ENCODE results near the gene ACOXL. TPM values are rescaled to one million over a fixed set of nuclear protein-coding genes. Genes with fewer than 3 reads are reported as not detected.

The ACOXL gene
- total RNA-seq, 1 experiment from 2014 or later: not detected

DNA sequence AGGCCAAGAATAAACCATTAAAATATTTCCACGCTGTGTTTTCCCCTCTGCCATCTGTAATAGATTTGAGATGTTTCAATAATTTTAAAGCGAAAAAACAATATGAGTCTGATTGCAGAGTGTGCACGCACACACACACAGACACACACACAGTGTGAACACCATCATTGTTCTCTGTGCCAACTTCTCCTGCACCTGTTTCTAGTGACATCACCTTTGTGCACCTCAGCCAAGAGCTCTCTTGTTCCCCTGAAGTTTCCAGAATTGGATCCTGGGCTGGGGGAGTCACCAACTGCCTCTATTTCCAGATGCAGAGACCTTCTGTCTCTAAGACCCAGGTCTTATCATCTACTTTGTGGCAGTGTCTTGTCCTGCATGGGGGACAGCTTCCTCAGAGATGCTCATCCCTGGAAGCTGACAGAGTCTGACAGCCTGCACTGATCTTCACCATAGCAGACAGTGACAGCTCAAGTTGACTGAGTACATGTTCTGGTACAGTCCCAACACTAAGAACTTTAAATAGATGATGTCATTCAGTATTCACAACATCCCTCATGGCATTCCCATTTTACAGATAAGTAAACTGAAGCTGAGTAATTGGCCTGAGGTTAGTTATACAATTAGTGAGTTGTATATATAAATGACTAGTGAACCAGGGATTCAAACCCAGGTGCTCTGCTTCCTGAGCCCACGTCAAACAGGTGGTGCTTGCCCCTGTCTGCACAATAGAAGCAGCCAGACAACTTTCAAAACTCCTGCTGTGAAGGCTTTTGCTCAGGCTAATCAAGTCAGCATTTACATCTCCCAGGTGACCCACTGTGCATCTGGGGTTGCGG lies 39.4 kb downstream of the ACOXL start:
- no peaks in the 10 kb centered on the region for H3K9me2 ChIP-seq (replicated peaks; ENCODE audit: insufficient read depth, low read length)
- no peaks in the 10 kb centered on the region for H3K4me1 ChIP-seq (ENCODE audit: low read length)
- no peak overlapping the region for H3K27ac ChIP-seq (ENCODE audit: low read length)
- no peaks in the 10 kb centered on the region for H3K27me3 ChIP-seq (ENCODE audit: low read length)
- no peak overlapping the region for H3K4me2 ChIP-seq (ENCODE audit: low read depth, low read length, poor library complexity, severe bottlenecking)
- no peak overlapping the region for H2AFZ ChIP-seq (ENCODE audit: low read length)
- no peaks in the 10 kb centered on the region for H3K79me2 ChIP-seq (ENCODE audit: low read length)
- DNase-seq: no peak
- no peak overlapping the region for H3K9ac ChIP-seq (ENCODE audit: low read length)
- H3K36me3 ChIP-seq (ENCODE audit: insufficient read depth, low read length): no peaks in the 10 kb centered on the region
- H3K9me3 ChIP-seq (ENCODE audit: low read length): no peaks in the 10 kb centered on the region
- no peaks in the 10 kb centered on the region for H4K20me1 ChIP-seq (ENCODE audit: insufficient read depth, low read depth, low read length)
- H3K4me3 ChIP-seq (ENCODE audit: low read length): no peak overlapping the region

DNA sequence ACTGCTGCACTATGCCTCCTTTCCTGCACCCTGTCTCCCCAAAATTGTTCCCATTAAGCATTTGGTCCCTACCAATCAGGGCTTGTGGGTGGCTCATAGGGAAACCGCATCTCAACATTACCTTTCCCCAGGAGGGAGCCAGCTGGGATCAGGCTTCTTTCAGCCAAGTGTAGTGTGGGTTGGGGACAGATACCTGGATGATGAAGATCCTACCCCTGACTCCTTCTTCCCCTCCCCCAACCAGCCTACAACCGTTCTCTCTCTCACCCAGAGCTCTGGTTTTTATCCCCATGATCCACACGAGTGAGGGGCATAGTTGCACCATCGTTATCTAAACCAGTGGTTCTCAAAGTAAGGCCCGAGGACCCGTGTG lies 40.0 kb downstream of the ACOXL start:
- no peak overlapping the region for H3K27ac ChIP-seq (ENCODE audit: low read length)
- no peak overlapping the region for H3K9ac ChIP-seq (ENCODE audit: low read length)
- H3K36me3 ChIP-seq (ENCODE audit: insufficient read depth, low read length): no peaks in the 10 kb centered on the region
- H3K4me3 ChIP-seq (ENCODE audit: low read length): no peak overlapping the region
- DNase-seq: no peak
- H3K9me3 ChIP-seq (ENCODE audit: low read length): no peaks in the 10 kb centered on the region
- H3K79me2 ChIP-seq (ENCODE audit: low read length): no peaks in the 10 kb centered on the region
- H2AFZ ChIP-seq (ENCODE audit: low read length): no peak overlapping the region
- no peaks in the 10 kb centered on the region for H3K9me2 ChIP-seq (replicated peaks; ENCODE audit: insufficient read depth, low read length)
- H4K20me1 ChIP-seq (ENCODE audit: insufficient read depth, low read depth, low read length): no peaks in the 10 kb centered on the region
- H3K4me2 ChIP-seq (ENCODE audit: low read depth, low read length, poor library complexity, severe bottlenecking): no peak overlapping the region
- H3K4me1 ChIP-seq (ENCODE audit: low read length): no peaks in the 10 kb centered on the region
- H3K27me3 ChIP-seq (ENCODE audit: low read length): no peaks in the 10 kb centered on the region

- H3K36me3 ChIP-seq (ENCODE audit: insufficient read depth, low read length): no peaks in the 10 kb centered on the region
- no peak overlapping the region for H3K27ac ChIP-seq (ENCODE audit: low read length)
- no peaks in the 10 kb centered on the region for H3K4me1 ChIP-seq (ENCODE audit: low read length)
- H3K9me2 ChIP-seq (replicated peaks; ENCODE audit: insufficient read depth, low read length): no peaks in the 10 kb centered on the region
- no peak overlapping the region for H3K9ac ChIP-seq (ENCODE audit: low read length)
- H3K4me2 ChIP-seq (ENCODE audit: low read depth, low read length, poor library complexity, severe bottlenecking): no peak overlapping the region
- no peaks in the 10 kb centered on the region for H3K79me2 ChIP-seq (ENCODE audit: low read length)
- no peak overlapping the region for H2AFZ ChIP-seq (ENCODE audit: low read length)
- no peaks in the 10 kb centered on the region for H4K20me1 ChIP-seq (ENCODE audit: insufficient read depth, low read depth, low read length)
- H3K9me3 ChIP-seq (ENCODE audit: low read length): no peaks in the 10 kb centered on the region
- no peak overlapping the region for H3K4me3 ChIP-seq (ENCODE audit: low read length)
- no peak for DNase-seq
- H3K27me3 ChIP-seq (ENCODE audit: low read length): no peaks in the 10 kb centered on the region
Observed at GRCh38 chr2:110773401-110773921, 41.1 kb downstream of the ACOXL start.

GRCh38 chr2:110774701-110775100 lies 42.3 kb downstream of the ACOXL start:
- no peaks in the 10 kb centered on the region for H3K9me3 ChIP-seq (ENCODE audit: low read length)
- no peaks in the 10 kb centered on the region for H3K79me2 ChIP-seq (ENCODE audit: low read length)
- no peak for DNase-seq
- no peaks in the 10 kb centered on the region for H4K20me1 ChIP-seq (ENCODE audit: insufficient read depth, low read depth, low read length)
- no peaks in the 10 kb centered on the region for H3K27me3 ChIP-seq (ENCODE audit: low read length)
- no peak overlapping the region for H2AFZ ChIP-seq (ENCODE audit: low read length)
- H3K4me3 ChIP-seq (ENCODE audit: low read length): no peak overlapping the region
- H3K4me1 ChIP-seq (ENCODE audit: low read length): no peaks in the 10 kb centered on the region
- H3K4me2 ChIP-seq (ENCODE audit: low read depth, low read length, poor library complexity, severe bottlenecking): no peak overlapping the region
- H3K9me2 ChIP-seq (replicated peaks; ENCODE audit: insufficient read depth, low read length): no peaks in the 10 kb centered on the region
- no peak overlapping the region for H3K9ac ChIP-seq (ENCODE audit: low read length)
- no peaks in the 10 kb centered on the region for H3K36me3 ChIP-seq (ENCODE audit: insufficient read depth, low read length)
- no peak overlapping the region for H3K27ac ChIP-seq (ENCODE audit: low read length)

DNA sequence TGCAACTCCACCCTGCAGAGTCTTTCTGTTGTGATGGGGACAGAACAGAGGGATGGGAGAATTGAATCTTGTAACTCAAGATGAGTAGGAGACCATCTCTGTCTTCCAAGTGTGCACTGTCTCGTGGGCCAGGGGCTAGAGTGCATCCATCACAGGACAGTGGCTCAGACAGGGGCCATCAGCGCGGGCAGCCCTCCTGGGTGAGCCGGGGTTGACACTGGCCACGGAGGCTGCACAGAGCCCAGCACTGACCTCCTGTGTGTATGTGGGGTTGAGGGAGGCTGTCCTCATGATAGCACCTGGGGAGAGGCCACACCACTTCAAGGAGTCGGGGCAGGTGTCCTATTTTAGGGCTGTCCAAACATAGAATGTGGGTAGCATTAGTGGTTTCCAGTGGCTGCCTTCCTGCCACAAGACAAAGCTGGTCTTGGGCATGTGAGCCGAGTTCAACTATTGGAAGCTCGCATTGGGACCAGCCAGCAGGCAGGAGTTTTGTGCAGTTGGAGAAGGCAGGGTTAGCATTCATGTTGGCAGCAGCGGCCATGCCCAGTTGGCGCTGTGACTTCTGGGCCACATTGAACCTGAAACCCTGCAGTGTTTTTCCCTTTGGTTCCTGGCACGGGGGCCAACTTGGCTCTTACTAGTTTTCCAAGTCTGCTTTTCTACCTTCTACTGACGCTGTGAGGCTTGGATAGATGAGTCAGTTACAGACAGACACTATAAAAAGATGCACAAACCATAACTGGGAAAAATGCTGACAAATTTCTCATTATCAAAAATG lies 45.3 kb downstream of the ACOXL start:
- no peaks in the 10 kb centered on the region for H3K9me2 ChIP-seq (replicated peaks; ENCODE audit: insufficient read depth, low read length)
- no peak for DNase-seq
- no peaks in the 10 kb centered on the region for H3K27me3 ChIP-seq (ENCODE audit: low read length)
- no peaks in the 10 kb centered on the region for H3K9me3 ChIP-seq (ENCODE audit: low read length)
- no peaks in the 10 kb centered on the region for H4K20me1 ChIP-seq (ENCODE audit: insufficient read depth, low read depth, low read length)
- no peak overlapping the region for H2AFZ ChIP-seq (ENCODE audit: low read length)
- no peak overlapping the region for H3K27ac ChIP-seq (ENCODE audit: low read length)
- H3K4me3 ChIP-seq (ENCODE audit: low read length): no peak overlapping the region
- no peaks in the 10 kb centered on the region for H3K36me3 ChIP-seq (ENCODE audit: insufficient read depth, low read length)
- no peak overlapping the region for H3K4me2 ChIP-seq (ENCODE audit: low read depth, low read length, poor library complexity, severe bottlenecking)
- H3K4me1 ChIP-seq (ENCODE audit: low read length): no peaks in the 10 kb centered on the region
- H3K79me2 ChIP-seq (ENCODE audit: low read length): no peaks in the 10 kb centered on the region
- H3K9ac ChIP-seq (ENCODE audit: low read length): no peak overlapping the region

- no peak overlapping the region for H3K27ac ChIP-seq (ENCODE audit: low read length)
- H2AFZ ChIP-seq (ENCODE audit: low read length): no peak overlapping the region
- 0 out of 2 replicates have a peak, but pooled peaks cover 2% of the 10 kb centered on the region for H3K27me3 ChIP-seq (ENCODE audit: low read length)
- no peak overlapping the region for H3K4me2 ChIP-seq (ENCODE audit: low read depth, low read length, poor library complexity, severe bottlenecking)
- H3K9me2 ChIP-seq (replicated peaks; ENCODE audit: insufficient read depth, low read length): no peaks in the 10 kb centered on the region
- no peak for DNase-seq
- H3K79me2 ChIP-seq (ENCODE audit: low read length): no peaks in the 10 kb centered on the region
- H3K36me3 ChIP-seq (ENCODE audit: insufficient read depth, low read length): no peaks in the 10 kb centered on the region
- H3K9ac ChIP-seq (ENCODE audit: low read length): no peak overlapping the region
- H3K9me3 ChIP-seq (ENCODE audit: low read length): peaks cover 2% of the 10 kb centered on the region; the same call in 1 of the 2 replicates
- H3K4me1 ChIP-seq (ENCODE audit: low read length): no peaks in the 10 kb centered on the region
- no peak overlapping the region for H3K4me3 ChIP-seq (ENCODE audit: low read length)
- H4K20me1 ChIP-seq (ENCODE audit: insufficient read depth, low read depth, low read length): no peaks in the 10 kb centered on the region
Observed at GRCh38 chr2:110780461-110780860, 48.1 kb downstream of the ACOXL start.

DNA sequence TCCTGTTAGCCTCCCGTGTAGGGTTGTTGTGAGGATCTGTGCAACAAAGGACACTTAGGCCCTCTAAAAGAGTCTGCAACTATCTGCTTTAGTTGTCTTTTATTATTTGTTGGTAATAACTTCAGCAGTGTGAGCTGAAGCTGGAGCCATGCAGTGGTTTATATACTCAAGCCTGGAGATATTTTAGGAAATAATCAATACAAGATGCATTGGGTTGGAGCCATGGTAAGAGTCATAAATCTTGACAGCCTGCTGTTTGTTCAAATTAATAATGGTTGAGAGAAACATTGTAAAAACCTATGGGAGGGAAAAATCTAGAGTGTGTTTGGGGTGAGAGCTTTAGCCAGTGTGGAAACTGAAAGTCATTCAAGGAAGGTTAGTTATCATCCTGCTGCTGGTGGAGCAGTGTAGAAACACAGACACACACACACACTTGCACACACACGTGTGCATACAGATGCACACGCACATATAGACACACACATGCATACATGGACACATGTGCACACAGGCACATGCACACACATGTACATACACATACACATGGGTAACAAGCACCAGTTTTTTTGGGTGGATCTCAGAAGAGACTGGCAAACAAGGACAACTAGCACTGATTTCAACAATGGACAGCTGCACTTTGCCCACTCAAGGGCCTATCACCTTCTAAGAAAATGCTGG lies 51.0 kb downstream of the ACOXL start:
- DNase-seq: no peak
- Histone ChIP-seq H3K27me3 (ENCODE audit: low read length) (0 out of 2 replicates have a peak, but pooled peaks cover 4% of the 10 kb centered on the region), H3K4me1 (ENCODE audit: low read length) (no peaks in the 10 kb centered on the region), H3K9me2 (replicated peaks; ENCODE audit: insufficient read depth, low read length) (no peaks in the 10 kb centered on the region), H3K36me3 (ENCODE audit: insufficient read depth, low read length) (no peaks in the 10 kb centered on the region), H4K20me1 (ENCODE audit: insufficient read depth, low read depth, low read length) (no peaks in the 10 kb centered on the region), H3K79me2 (ENCODE audit: low read length) (no peaks in the 10 kb centered on the region), H3K4me2 (ENCODE audit: low read depth, low read length, poor library complexity, severe bottlenecking) (no peak overlapping the region), H3K9ac (ENCODE audit: low read length) (no peak overlapping the region), H3K27ac (ENCODE audit: low read length) (no peak overlapping the region), H3K4me3 (ENCODE audit: low read length) (no peak overlapping the region), H3K9me3 (ENCODE audit: low read length) (peaks cover 3% of the 10 kb centered on the region; the same call in 1 of the 2 replicates), H2AFZ (ENCODE audit: low read length) (no peak overlapping the region)
